CD4-positive, alpha-beta T cell (primary cell): ENCODE results near the gene LNX1. TPM values are rescaled to one million over a fixed set of nuclear protein-coding genes. Genes with fewer than 3 reads are reported as not detected.

ENCODE experiments used
- ATAC-seq: fragments of 200-7000 bp; cut with Tn5 transposase; one replicate; pipeline ENCODE4 v1.10.0; 2022; ENCODE audit warnings: mild to moderate bottlenecking; ENCODE audit not compliant: poor library complexity
- CTCF ChIA-PET: fragments of 350-600 bp; sonication (Branson Sonifier 250); formaldehyde crosslinking; loops from one replicate; lab custom pipeline; 2021; ENCODE audit warnings: antibody characterized with exemption, inconsistent platforms; lab: Charles Lee
- POLR2A ChIA-PET: fragments of 350-600 bp; sonication (Branson Sonifier 250); formaldehyde crosslinking; loops from one replicate; lab custom pipeline; 2021; ENCODE audit warnings: antibody characterized with exemption, inconsistent platforms; lab: Charles Lee
- DNase-seq, 14 experiments: peaks; one replicate each; pipeline ENCODE4 v3.0.0-alpha.2; 2013 to 2020; ENCODE audit warnings: mixed read lengths in 2 of 14
- H3K27ac ChIP-seq, 2 donors: one replicate each; pipeline versions ENCODE4 v1.5.1 to v1.7.0; 2013; ENCODE audit warnings: low read length in 2 of 2, low read depth in 1 of 2, mild to moderate bottlenecking in 1 of 2
- H3K27me3 ChIP-seq, 2 experiments: 1 replicate in 1 of 2; 2 replicates in 1 of 2; pipeline versions ENCODE4 v1.6.1 to v1.7.0; 2013; ENCODE audit warnings: low read length in 2 of 2, control low read depth in 1 of 2, mild to moderate bottlenecking in 1 of 2, moderate library complexity in 1 of 2; ENCODE audit not compliant: insufficient read depth in 2 of 2, control insufficient read depth in 1 of 2
- H3K36me3 ChIP-seq: one replicate; pipeline ENCODE4 v1.6.1; 2013; ENCODE audit warnings: low read length, control low read depth; ENCODE audit not compliant: insufficient read depth
- H3K4me1 ChIP-seq: one replicate; pipeline ENCODE4 v1.6.1; 2013; ENCODE audit warnings: low read length, control low read depth; ENCODE audit not compliant: insufficient read depth
- H3K4me3 ChIP-seq: one replicate; pipeline ENCODE4 v1.5.1; 2013; ENCODE audit warnings: mild to moderate bottlenecking, low read length, moderate library complexity
- H3K9me3 ChIP-seq, 2 experiments: 1 replicate in 1 of 2; 2 replicates in 1 of 2; pipeline versions ENCODE4 v1.6.1 to v1.7.0; 2013; ENCODE audit warnings: low read length in 2 of 2, mild to moderate bottlenecking in 2 of 2, control low read depth in 1 of 2, moderate library complexity in 1 of 2; ENCODE audit not compliant: control insufficient read depth in 1 of 2, insufficient read depth in 1 of 2
- H3K27ac Mint-ChIP-seq: one replicate; pipeline ENCODE4 v1.8.0; 2020; ENCODE audit warnings: mixed read lengths
- H3K27me3 Mint-ChIP-seq: one replicate; pipeline ENCODE4 v1.8.0; 2021; ENCODE audit warnings: mixed read lengths
- H3K36me3 Mint-ChIP-seq: one replicate; pipeline ENCODE4 v1.8.0; 2021; ENCODE audit warnings: low read depth, mixed read lengths
- H3K4me1 Mint-ChIP-seq: one replicate; pipeline ENCODE4 v1.8.0; 2021; ENCODE audit warnings: low read depth, mixed read lengths
- H3K4me3 Mint-ChIP-seq: one replicate; pipeline ENCODE4 v1.8.0; 2020; ENCODE audit warnings: mild to moderate bottlenecking, mixed read lengths
- H3K9me3 Mint-ChIP-seq: one replicate; pipeline ENCODE4 v1.8.0; 2020; ENCODE audit warnings: mixed read lengths
- intact Hi-C, 2 experiments: fragments of 100-400 bp; cut with DNase I in 1 of 2; cut with micrococcal nuclease in 1 of 2; formaldehyde crosslinking; loops; one replicate each; pipeline versions ENCODE4 v1.15.1 to v1.9.0; 2023 to 2025; cut with DNase I, micrococcal nuclease
- total RNA-seq, 174 experiments: library from RNA in 2 of 174; stranded (reverse) in 2 of 174; gene quantifications; one replicate each; pipeline ENCODE4 v1.2.3 and lab custom pipeline; 2021 to 2026
- TF ChIP-seq, protein P1 (sequence below): fragments of 200-600 bp; IDR thresholded peaks from one replicate; pipeline ENCODE4 v1.8.0; 2022; ENCODE audit warnings: antibody characterized with exemption, mild to moderate bottlenecking

Gene LNX1
- total RNA-seq, 2 experiments from 2014 or later = not detected

DNA sequence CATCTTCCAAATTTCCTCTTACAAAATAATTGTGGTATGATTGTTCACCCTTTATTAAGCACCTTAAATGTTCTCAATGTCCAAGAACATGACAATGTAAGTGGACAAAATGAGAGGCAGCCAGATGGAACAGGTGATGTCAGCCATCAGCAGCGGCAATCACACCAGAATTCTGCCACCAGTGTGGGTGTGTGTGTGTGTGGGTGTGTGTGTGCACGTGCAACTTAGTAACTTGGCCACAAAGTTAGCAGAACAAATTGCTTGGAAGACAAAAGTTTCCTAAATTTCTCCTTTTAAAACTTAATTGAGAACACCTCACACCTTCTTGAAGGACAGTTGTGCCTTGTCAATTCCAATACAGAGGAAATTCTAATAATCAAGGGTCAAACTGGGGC lies 18.7 kb downstream of the LNX1 start:
- H3K4me1 Mint-ChIP-seq = no peaks in the 10 kb centered on the region

DNA sequence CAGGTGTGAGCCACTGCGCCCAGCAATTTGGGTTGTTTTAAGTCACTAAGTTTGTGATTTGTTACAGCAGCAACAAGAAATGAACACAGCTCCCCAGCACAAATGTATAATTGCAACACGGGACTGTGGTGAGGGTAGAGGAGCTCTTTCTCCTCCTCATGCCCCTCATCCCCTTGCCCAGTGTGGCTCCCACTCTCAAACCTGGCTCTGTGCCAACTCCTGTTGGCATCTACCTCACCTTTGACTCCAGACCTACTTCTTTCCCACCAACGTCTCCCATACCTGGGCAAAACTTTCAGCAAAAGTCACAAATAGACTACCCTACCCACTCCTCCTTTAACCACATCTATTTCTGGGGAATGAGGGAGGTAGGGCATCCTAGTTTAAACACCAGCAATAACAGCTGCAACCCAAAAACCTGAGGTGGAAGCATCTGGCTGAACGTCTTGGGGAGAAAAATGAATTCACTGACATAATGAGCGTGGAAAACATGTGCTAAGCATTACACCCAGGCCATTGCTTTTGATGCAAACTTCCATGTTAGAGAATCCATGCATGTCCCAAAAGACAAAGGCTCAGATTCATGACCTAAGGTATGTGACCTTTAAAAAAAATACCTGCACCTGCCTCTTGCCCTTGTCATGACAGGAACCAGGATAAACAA lies 19.2 kb downstream of the LNX1 start:
- ATAC-seq (no peak), DNase-seq (no peak)
- Histone ChIP-seq H3K4me3 (no peak overlapping the region), H3K9me3 (peaks cover 0 to 14% of the 10 kb centered on the region in 2 experiments), H3K4me1 (no peaks in the 10 kb centered on the region), H3K27ac (no peak overlapping the region), H3K36me3 (no peaks in the 10 kb centered on the region), H3K27me3 (no peaks in the 10 kb centered on the region)
- ChIA-PET POLR2A (no interaction called here), CTCF (no interaction called here)
- peaks cover 4% of the 10 kb centered on the region for H3K27me3 Mint-ChIP-seq
- no peak overlapping the region for H3K4me3 Mint-ChIP-seq
- TF ChIP-seq, protein P1, sequence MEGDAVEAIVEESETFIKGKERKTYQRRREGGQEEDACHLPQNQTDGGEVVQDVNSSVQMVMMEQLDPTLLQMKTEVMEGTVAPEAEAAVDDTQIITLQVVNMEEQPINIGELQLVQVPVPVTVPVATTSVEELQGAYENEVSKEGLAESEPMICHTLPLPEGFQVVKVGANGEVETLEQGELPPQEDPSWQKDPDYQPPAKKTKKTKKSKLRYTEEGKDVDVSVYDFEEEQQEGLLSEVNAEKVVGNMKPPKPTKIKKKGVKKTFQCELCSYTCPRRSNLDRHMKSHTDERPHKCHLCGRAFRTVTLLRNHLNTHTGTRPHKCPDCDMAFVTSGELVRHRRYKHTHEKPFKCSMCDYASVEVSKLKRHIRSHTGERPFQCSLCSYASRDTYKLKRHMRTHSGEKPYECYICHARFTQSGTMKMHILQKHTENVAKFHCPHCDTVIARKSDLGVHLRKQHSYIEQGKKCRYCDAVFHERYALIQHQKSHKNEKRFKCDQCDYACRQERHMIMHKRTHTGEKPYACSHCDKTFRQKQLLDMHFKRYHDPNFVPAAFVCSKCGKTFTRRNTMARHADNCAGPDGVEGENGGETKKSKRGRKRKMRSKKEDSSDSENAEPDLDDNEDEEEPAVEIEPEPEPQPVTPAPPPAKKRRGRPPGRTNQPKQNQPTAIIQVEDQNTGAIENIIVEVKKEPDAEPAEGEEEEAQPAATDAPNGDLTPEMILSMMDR = no peak
- intact Hi-C loops = no loop called here
- no peaks in the 10 kb centered on the region for H3K9me3 Mint-ChIP-seq
- no peak overlapping the region for H3K27ac Mint-ChIP-seq
- H3K36me3 Mint-ChIP-seq = no peaks in the 10 kb centered on the region
- no peaks in the 10 kb centered on the region for H3K4me1 Mint-ChIP-seq

More for the DNA sequence above, 18.7 kb downstream of the LNX1 start:
- Mint-ChIP-seq H3K27ac (no peak overlapping the region), H3K9me3 (no peaks in the 10 kb centered on the region), H3K27me3 (peaks cover 4% of the 10 kb centered on the region), H3K36me3 (no peaks in the 10 kb centered on the region), H3K4me3 (no peak overlapping the region)
- intact Hi-C loops = no loop called here
- TF ChIP-seq, protein P1 = no peak
- Histone ChIP-seq H3K4me1 (no peaks in the 10 kb centered on the region), H3K27ac (no peak overlapping the region), H3K9me3 (peaks cover 0 to 14% of the 10 kb centered on the region in 2 experiments), H3K36me3 (no peaks in the 10 kb centered on the region), H3K27me3 (no peaks in the 10 kb centered on the region), H3K4me3 (no peak overlapping the region)
- ChIA-PET POLR2A (no interaction called here), CTCF (no interaction called here)
- DNase-seq (no peak), ATAC-seq (no peak)

DNA sequence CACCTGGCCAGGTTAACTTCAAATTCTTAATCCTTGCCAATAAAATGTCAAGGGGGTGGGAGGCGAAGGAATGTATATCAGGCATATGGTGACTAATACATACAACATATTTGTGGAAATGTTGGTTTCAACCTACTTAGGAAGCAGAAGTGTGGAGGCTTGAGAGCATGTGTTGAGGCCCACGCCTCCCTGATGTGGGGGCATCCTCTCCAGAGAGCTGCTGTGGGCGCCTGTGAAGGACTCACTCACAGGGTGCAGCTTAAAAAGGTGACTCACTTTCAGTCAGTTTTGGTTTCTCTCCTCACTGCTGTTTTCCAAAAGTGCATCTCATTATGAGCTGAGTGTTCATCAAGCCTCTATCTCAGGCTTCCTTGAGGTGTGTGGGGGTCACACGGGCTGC lies 27.5 kb downstream of the LNX1 start:
- Histone ChIP-seq H3K27ac (no peak overlapping the region), H3K4me1 (no peaks in the 10 kb centered on the region), H3K9me3 (no peaks in the 10 kb centered on the region), H3K27me3 (no peaks in the 10 kb centered on the region), H3K4me3 (no peak overlapping the region), H3K36me3 (no peaks in the 10 kb centered on the region)
- Mint-ChIP-seq H3K36me3 (no peaks in the 10 kb centered on the region), H3K4me1 (no peaks in the 10 kb centered on the region), H3K27me3 (peaks cover 8% of the 10 kb centered on the region), H3K27ac (no peak overlapping the region), H3K4me3 (no peak overlapping the region), H3K9me3 (no peaks in the 10 kb centered on the region)
- CTCF ChIA-PET = no interaction called here
- DNase-seq (no peak), ATAC-seq (no peak)
- POLR2A ChIA-PET = no interaction called here
- intact Hi-C loops = no loop called here
- TF ChIP-seq, protein P1 = no peak
